Measurements from ENCODE around the gene SMPD3. TPM values are rescaled to one million over a fixed set of nuclear protein-coding genes. Genes with fewer than 3 reads are reported as not detected.

Gene SMPD3
- total and polyA plus RNA-seq, 2 experiments from 2014 or later = 5.7 to 6.3 TPM

DNA sequence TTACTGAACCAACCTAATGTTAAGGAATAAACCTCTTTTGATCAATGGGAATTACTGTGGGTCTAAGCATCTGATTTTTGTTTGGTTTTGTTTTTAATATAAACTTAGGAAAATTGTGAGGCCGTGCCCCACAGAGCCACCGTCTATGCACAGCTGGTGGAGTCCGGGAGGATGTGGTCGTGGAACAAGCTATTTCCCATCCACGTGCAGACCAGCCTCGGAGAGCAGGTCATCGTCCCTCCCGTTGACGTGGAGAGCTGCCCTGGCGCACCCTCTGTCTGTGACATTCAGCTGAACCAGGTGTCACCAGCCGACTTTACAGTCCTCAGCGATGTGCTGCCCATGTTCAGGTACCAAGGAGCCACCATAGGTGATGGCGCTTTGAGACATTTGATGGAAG, 109.1 kb downstream of the SMPD3 start:
- no peak overlapping the region for H3K4me2 ChIP-seq
- no peak overlapping the region for H2AFZ ChIP-seq
- H3K4me3 ChIP-seq = no peak overlapping the region
- no peaks in the 10 kb centered on the region for H3K9me3 ChIP-seq (ENCODE audit: low read depth)
- WGBS (ENCODE audit: low lambda C conversion rate, missing lambda C conversion rate) = 95% methylated on average over 13 of the region's 13 CpGs
- H3K9me2 ChIP-seq (replicated peaks; ENCODE audit: insufficient read depth) = no peaks in the 10 kb centered on the region
- H3K79me2 ChIP-seq = no peaks in the 10 kb centered on the region
- no peaks in the 10 kb centered on the region for H3K4me1 ChIP-seq (ENCODE audit: insufficient read depth)
- H3K36me3 ChIP-seq (replicated peaks; ENCODE audit: insufficient read depth, low read depth) = no peaks in the 10 kb centered on the region
- no peaks in the 10 kb centered on the region for H4K20me1 ChIP-seq (ENCODE audit: insufficient read depth, poor library complexity, severe bottlenecking)
- TF ChIP-seq EZH2 (IDR thresholded peaks at IDR 0.05; ENCODE audit: borderline replicate concordance) = no peak
- TF ChIP-seq, protein P1, sequence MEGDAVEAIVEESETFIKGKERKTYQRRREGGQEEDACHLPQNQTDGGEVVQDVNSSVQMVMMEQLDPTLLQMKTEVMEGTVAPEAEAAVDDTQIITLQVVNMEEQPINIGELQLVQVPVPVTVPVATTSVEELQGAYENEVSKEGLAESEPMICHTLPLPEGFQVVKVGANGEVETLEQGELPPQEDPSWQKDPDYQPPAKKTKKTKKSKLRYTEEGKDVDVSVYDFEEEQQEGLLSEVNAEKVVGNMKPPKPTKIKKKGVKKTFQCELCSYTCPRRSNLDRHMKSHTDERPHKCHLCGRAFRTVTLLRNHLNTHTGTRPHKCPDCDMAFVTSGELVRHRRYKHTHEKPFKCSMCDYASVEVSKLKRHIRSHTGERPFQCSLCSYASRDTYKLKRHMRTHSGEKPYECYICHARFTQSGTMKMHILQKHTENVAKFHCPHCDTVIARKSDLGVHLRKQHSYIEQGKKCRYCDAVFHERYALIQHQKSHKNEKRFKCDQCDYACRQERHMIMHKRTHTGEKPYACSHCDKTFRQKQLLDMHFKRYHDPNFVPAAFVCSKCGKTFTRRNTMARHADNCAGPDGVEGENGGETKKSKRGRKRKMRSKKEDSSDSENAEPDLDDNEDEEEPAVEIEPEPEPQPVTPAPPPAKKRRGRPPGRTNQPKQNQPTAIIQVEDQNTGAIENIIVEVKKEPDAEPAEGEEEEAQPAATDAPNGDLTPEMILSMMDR (IDR thresholded peaks at IDR 0.05; ENCODE audit: poor library complexity) = no peak
- TF ChIP-seq EZH2phosphoT487 (IDR thresholded peaks at IDR 0.05; ENCODE audit: low read depth, severe bottlenecking, unreplicated experiment) = no peak
- H3K27me3 ChIP-seq = no peaks in the 10 kb centered on the region
- H3K27ac ChIP-seq = no peak overlapping the region
- DNase-seq (ENCODE audit: low spot score) = no peak

GRCh38 chr16:68338326-68339119, 109.8 kb downstream of the SMPD3 start:
- no peaks in the 10 kb centered on the region for H3K27me3 ChIP-seq
- DNase-seq (ENCODE audit: low spot score) = no peak
- peaks cover under 1% of the 10 kb centered on the region for H3K4me1 ChIP-seq (ENCODE audit: insufficient read depth)
- H3K79me2 ChIP-seq = no peaks in the 10 kb centered on the region
- 97% methylated on average over 16 of the region's 16 CpGs for WGBS (ENCODE audit: low lambda C conversion rate, missing lambda C conversion rate)
- H4K20me1 ChIP-seq (ENCODE audit: insufficient read depth, poor library complexity, severe bottlenecking) = no peaks in the 10 kb centered on the region
- H3K9me2 ChIP-seq (replicated peaks; ENCODE audit: insufficient read depth) = no peaks in the 10 kb centered on the region
- H3K9me3 ChIP-seq (ENCODE audit: low read depth) = no peaks in the 10 kb centered on the region
- H3K4me2 ChIP-seq = no peak overlapping the region
- H2AFZ ChIP-seq = no peak overlapping the region
- no peak overlapping the region for H3K27ac ChIP-seq
- H3K36me3 ChIP-seq (replicated peaks; ENCODE audit: insufficient read depth, low read depth) = no peaks in the 10 kb centered on the region
- no peak overlapping the region for H3K4me3 ChIP-seq
- TF ChIP-seq EZH2 (IDR thresholded peaks at IDR 0.05; ENCODE audit: borderline replicate concordance) (no peak), EZH2phosphoT487 (IDR thresholded peaks at IDR 0.05; ENCODE audit: low read depth, severe bottlenecking, unreplicated experiment) (no peak)
- TF ChIP-seq, protein P1 (IDR thresholded peaks at IDR 0.05; ENCODE audit: poor library complexity) = no peak

DNA sequence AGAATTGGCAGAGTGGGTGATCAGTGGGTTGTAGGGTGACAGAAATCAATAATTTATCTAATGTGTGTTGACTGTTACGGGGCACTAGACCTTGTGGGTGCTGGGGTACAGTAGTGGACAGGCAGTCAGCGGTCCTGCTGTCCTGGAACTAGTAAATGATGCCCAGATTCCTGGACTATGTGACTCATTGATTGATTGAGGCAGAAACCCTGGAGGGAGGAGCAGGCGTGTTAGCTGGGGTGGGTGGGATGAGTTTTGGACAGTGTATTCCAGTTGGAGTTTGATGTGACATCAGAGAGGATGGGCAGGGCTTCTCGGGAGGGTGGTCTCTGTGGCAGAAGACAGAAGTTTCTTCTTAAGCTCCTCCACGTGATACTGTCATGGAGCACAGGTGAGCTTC, 113.1 kb downstream of the SMPD3 start:
- H3K9me3 ChIP-seq (ENCODE audit: low read depth) = no peaks in the 10 kb centered on the region
- H2AFZ ChIP-seq = no peak overlapping the region
- no peaks in the 10 kb centered on the region for H3K79me2 ChIP-seq
- H3K4me2 ChIP-seq = no peak overlapping the region
- no peak for DNase-seq (ENCODE audit: low spot score)
- H3K4me1 ChIP-seq (ENCODE audit: insufficient read depth) = peaks cover 19% of the 10 kb centered on the region
- no peaks in the 10 kb centered on the region for H3K36me3 ChIP-seq (replicated peaks; ENCODE audit: insufficient read depth, low read depth)
- H3K27me3 ChIP-seq = no peaks in the 10 kb centered on the region
- no peak overlapping the region for H3K27ac ChIP-seq
- TF ChIP-seq EZH2phosphoT487 (IDR thresholded peaks at IDR 0.05; ENCODE audit: low read depth, severe bottlenecking, unreplicated experiment) (no peak), EZH2 (IDR thresholded peaks at IDR 0.05; ENCODE audit: borderline replicate concordance) (no peak)
- TF ChIP-seq, protein P1 (IDR thresholded peaks at IDR 0.05; ENCODE audit: poor library complexity) = no peak
- H3K9me2 ChIP-seq (replicated peaks; ENCODE audit: insufficient read depth) = no peaks in the 10 kb centered on the region
- H4K20me1 ChIP-seq (ENCODE audit: insufficient read depth, poor library complexity, severe bottlenecking) = no peaks in the 10 kb centered on the region
- WGBS (ENCODE audit: low lambda C conversion rate, missing lambda C conversion rate) = 85% methylated on average over 5 of the region's 5 CpGs
- H3K4me3 ChIP-seq = no peak overlapping the region
